Measurements from ENCODE around the gene TTYH2.

- TF ChIP-seq CTCF (IDR thresholded peaks at IDR 0.05), result no peak
- no peak for TF ChIP-seq POLR2AphosphoS5 (IDR thresholded peaks at IDR 0.05)
- TF ChIP-seq EP300 (IDR thresholded peaks at IDR 0.05), result no peak
- no peak for TF ChIP-seq POLR2A (IDR thresholded peaks at IDR 0.05)
These were observed 38.2 kb downstream of the TTYH2 start for GRCh38 chr17:74251569-74251968.
